GM23338 (cell line): ENCODE measurements around the gene AMPH. TPM values are rescaled to one million over a fixed set of nuclear protein-coding genes. Genes with fewer than 3 reads are reported as not detected.

Source experiments
- ATAC-seq: fragments of 200-7000 bp; cut with Tn5 transposase; 3 replicates; pipeline ENCODE4 v1.9.1; 2020
- DNase-seq: peaks from one replicate; pipeline ENCODE4 v3.0.0-alpha.2; 2015; ENCODE audit warnings: low spot score
- H2AFZ ChIP-seq: fragments of 200-600 bp; sonication (generic); 2 replicates; pipeline ENCODE4 v1.8.0; 2016; ENCODE audit warnings: antibody characterized with exemption, mild to moderate bottlenecking, moderate library complexity
- H3F3A ChIP-seq: fragments of 200-600 bp; sonication (generic); replicated peaks from 2 replicates; pipeline ENCODE4 v1.8.0; 2017; ENCODE audit warnings: antibody characterized with exemption, mixed run types, low read depth
- H3K27ac ChIP-seq: fragments of 200-600 bp; sonication (generic); 2 replicates; pipeline ENCODE4 v1.6.1; 2016; ENCODE audit warnings: low read depth
- H3K27me3 ChIP-seq: fragments of 200-600 bp; sonication (generic); 2 replicates; pipeline ENCODE4 v1.8.0; 2016; ENCODE audit warnings: mild to moderate bottlenecking, mixed run types, moderate library complexity; ENCODE audit not compliant: insufficient read depth
- H3K36me3 ChIP-seq: fragments of 200-600 bp; sonication (generic); 2 replicates; pipeline ENCODE4 v1.8.0; 2016; ENCODE audit warnings: mild to moderate bottlenecking; ENCODE audit not compliant: insufficient read depth
- H3K4me1 ChIP-seq: fragments of 200-600 bp; sonication (generic); 2 replicates; pipeline ENCODE4 v1.8.0; 2016; ENCODE audit warnings: mild to moderate bottlenecking, moderate library complexity; ENCODE audit not compliant: insufficient read depth
- H3K4me2 ChIP-seq: fragments of 200-600 bp; sonication (generic); 2 replicates; pipeline ENCODE4 v1.7.1; 2017; ENCODE audit warnings: mixed run types
- H3K4me3 ChIP-seq: fragments of 200-600 bp; sonication (generic); 2 replicates; pipeline ENCODE4 v1.6.1; 2016; ENCODE audit warnings: mixed run types
- H3K79me2 ChIP-seq: fragments of 200-600 bp; sonication (generic); replicated peaks from 2 replicates; pipeline ENCODE4 v1.8.0; 2017; ENCODE audit warnings: mild to moderate bottlenecking; ENCODE audit not compliant: insufficient read depth
- H3K9me2 ChIP-seq: fragments of 200-600 bp; sonication (generic); 2 replicates; pipeline ENCODE4 v1.8.0; 2017; ENCODE audit not compliant: insufficient read depth
- H4K20me1 ChIP-seq: fragments of 200-600 bp; sonication (generic); replicated peaks from 2 replicates; pipeline ENCODE4 v1.8.0; 2017; ENCODE audit warnings: mild to moderate bottlenecking; ENCODE audit not compliant: insufficient read depth
- H3K27ac Mint-ChIP-seq: 2 replicates; pipeline ENCODE4 v1.8.0; 2020; ENCODE audit warnings: inconsistent platforms, mild to moderate bottlenecking, moderate library complexity, mixed read lengths
- H3K27me3 Mint-ChIP-seq: 3 replicates; pipeline ENCODE4 v1.8.0; 2022; ENCODE audit warnings: low read depth, mild to moderate bottlenecking, moderate library complexity, mixed read lengths, inconsistent platforms; ENCODE audit not compliant: insufficient read depth, poor library complexity
- H3K36me3 Mint-ChIP-seq: 3 replicates; pipeline ENCODE4 v1.8.0; 2021; ENCODE audit warnings: low read depth, mild to moderate bottlenecking, inconsistent platforms, moderate library complexity, mixed read lengths
- H3K4me1 Mint-ChIP-seq: 3 replicates; pipeline ENCODE4 v1.8.0; 2020; ENCODE audit warnings: mild to moderate bottlenecking, inconsistent platforms, mixed read lengths
- H3K4me3 Mint-ChIP-seq: 3 replicates; pipeline ENCODE4 v1.8.0; 2021; ENCODE audit warnings: moderate library complexity, mild to moderate bottlenecking, inconsistent platforms, mixed read lengths
- H3K9me3 Mint-ChIP-seq: 3 replicates; pipeline ENCODE4 v1.8.0; 2020; ENCODE audit warnings: moderate library complexity, mild to moderate bottlenecking, inconsistent platforms, mixed read lengths
- CREB1 ChIP-seq: fragments of 250-450 bp; sonication (Bioruptor Pico); IDR thresholded peaks from 2 replicates; pipeline ENCODE4 v1.5.0; 2020; ENCODE audit warnings: low read depth, mild to moderate bottlenecking, moderate library complexity
- ETS1 ChIP-seq: IDR thresholded peaks from 2 replicates; pipeline ENCODE4 v1.6.1; 2016; ENCODE audit warnings: antibody characterized with exemption
- EZH2 ChIP-seq: fragments of 200-600 bp; sonication (generic); IDR thresholded peaks from one replicate; pipeline ENCODE4 v1.8.0; 2017; ENCODE audit warnings: antibody characterized with exemption, mild to moderate bottlenecking, low read depth; ENCODE audit not compliant: unreplicated experiment
- JUNB ChIP-seq: IDR thresholded peaks from one replicate; pipeline ENCODE4 v1.6.1; 2016; ENCODE audit warnings: antibody characterized with exemption; ENCODE audit not compliant: unreplicated experiment
- NANOG ChIP-seq: IDR thresholded peaks from 2 replicates; pipeline ENCODE4 v1.6.1; 2016; ENCODE audit warnings: antibody characterized with exemption, borderline replicate concordance
- REST ChIP-seq: IDR thresholded peaks from one replicate; pipeline ENCODE4 v1.6.1; 2018; ENCODE audit warnings: antibody characterized with exemption; ENCODE audit not compliant: unreplicated experiment
- STAT1 ChIP-seq: IDR thresholded peaks from one replicate; pipeline ENCODE4 v1.6.1; 2016; ENCODE audit warnings: antibody characterized with exemption; ENCODE audit not compliant: unreplicated experiment
- ZNF114 ChIP-seq: fragments of 250-450 bp; sonication (Bioruptor Pico); IDR thresholded peaks from 2 replicates; pipeline ENCODE4 v1.5.0; 2020; ENCODE audit warnings: mild to moderate bottlenecking, moderate library complexity
- ZNF331 ChIP-seq: fragments of 250-450 bp; sonication (Bioruptor Pico); IDR thresholded peaks from 2 replicates; pipeline ENCODE4 v1.5.0; 2020; ENCODE audit warnings: low read depth, mild to moderate bottlenecking, moderate library complexity
- ZNF462 ChIP-seq: fragments of 250-450 bp; sonication (Bioruptor Pico); IDR thresholded peaks from 2 replicates; pipeline ENCODE4 v1.5.0; 2020; ENCODE audit warnings: mild to moderate bottlenecking, moderate library complexity
- polyA plus RNA-seq: library from polyadenylated mRNA; unstranded; fragments of >200 nt; fragmentation: Nextera tagmentation; extraction: Ambion mirVana; gene quantifications from 2 replicates; pipeline ENCODE4 v1.2.1, GENCODE V29; 2016
- total RNA-seq: library from RNA; depleted of rRNA; stranded (reverse); fragments of >200 nt; shearing (Covaris generic); gene quantifications from 2 replicates; pipeline ENCODE4 v1.2.3, GENCODE V29; 2014

Gene AMPH
- total and polyA plus RNA-seq, 2 experiments from 2014 or later = 4.8 to 10.2 TPM

- Histone ChIP-seq H3K27ac (no peak overlapping the region), H3K27me3 (no peaks in the 10 kb centered on the region), H3K36me3 (no peaks in the 10 kb centered on the region), H2AFZ (no peak overlapping the region), H3K4me3 (no peak overlapping the region), H3F3A (no peaks in the 10 kb centered on the region), H4K20me1 (no peaks in the 10 kb centered on the region), H3K9me2 (no peaks in the 10 kb centered on the region), H3K4me2 (no peak overlapping the region), H3K4me1 (no peaks in the 10 kb centered on the region), H3K79me2 (no peaks in the 10 kb centered on the region)
- ATAC-seq (no peak), DNase-seq (no peak)
- Mint-ChIP-seq H3K36me3 (peaks cover 3% of the 10 kb centered on the region; the same call in 2 of the 3 replicates), H3K4me1 (peaks cover 5% of the 10 kb centered on the region; the same call in 2 of the 3 replicates), H3K9me3 (no peaks in the 10 kb centered on the region; the same call in 2 of the 3 replicates), H3K4me3 (no peak overlapping the region), H3K27me3 (no peaks in the 10 kb centered on the region), H3K27ac (no peak overlapping the region)
- no peak for TF ChIP-seq STAT1
- no peak for TF ChIP-seq JUNB
- TF ChIP-seq ZNF114 (CRISPR knock-in tag) = no peak
These were observed 245.5 kb downstream of the AMPH start for GRCh38 chr7:38385682-38386081.

- Mint-ChIP-seq H3K4me3 (no peak overlapping the region), H3K9me3 (no peaks in the 10 kb centered on the region; the same call in 2 of the 3 replicates), H3K27me3 (no peaks in the 10 kb centered on the region), H3K4me1 (peaks cover 5% of the 10 kb centered on the region; the same call in 2 of the 3 replicates), H3K27ac (no peak overlapping the region), H3K36me3 (peaks cover 3% of the 10 kb centered on the region; the same call in 2 of the 3 replicates)
- no peak overlapping the region for H3K4me2 ChIP-seq
- no peaks in the 10 kb centered on the region for H4K20me1 ChIP-seq
- H3K4me3 ChIP-seq = no peak overlapping the region
- H3K36me3 ChIP-seq = no peaks in the 10 kb centered on the region
- H3F3A ChIP-seq = no peaks in the 10 kb centered on the region
- H3K9me2 ChIP-seq = no peaks in the 10 kb centered on the region
- H3K27ac ChIP-seq = no peak overlapping the region
- no peaks in the 10 kb centered on the region for H3K4me1 ChIP-seq
- ATAC-seq (no peak), DNase-seq (no peak)
- H3K79me2 ChIP-seq = no peaks in the 10 kb centered on the region
- no peaks in the 10 kb centered on the region for H3K27me3 ChIP-seq
- H2AFZ ChIP-seq = no peak overlapping the region
- no peak for TF ChIP-seq NANOG
- TF ChIP-seq REST = no peak
- no peak for TF ChIP-seq ZNF462
- TF ChIP-seq ZNF331 (CRISPR knock-in tag) = no peak
- TF ChIP-seq ETS1 = no peak
- no peak for TF ChIP-seq JUNB
- no peak for TF ChIP-seq CREB1 (CRISPR knock-in tag)
- TF ChIP-seq EZH2 = no peak
These were observed 247.9 kb downstream of the AMPH start for GRCh38 chr7:38383281-38383680.
